Medulla oblongata (tissue), 1 donor: ENCODE measurements around the gene CAMTA1.
"Not testable (repeated sequence)": the region's sequence is repeated elsewhere in the genome, so short reads cannot be mapped to it uniquely, and the experiment has no call there.

Experiments used
- DNase-seq: peaks from one replicate; pipeline ENCODE4 v3.0.0-alpha.2; 2015; ENCODE audit errors: extremely low spot score

Gene CAMTA1

DNA sequence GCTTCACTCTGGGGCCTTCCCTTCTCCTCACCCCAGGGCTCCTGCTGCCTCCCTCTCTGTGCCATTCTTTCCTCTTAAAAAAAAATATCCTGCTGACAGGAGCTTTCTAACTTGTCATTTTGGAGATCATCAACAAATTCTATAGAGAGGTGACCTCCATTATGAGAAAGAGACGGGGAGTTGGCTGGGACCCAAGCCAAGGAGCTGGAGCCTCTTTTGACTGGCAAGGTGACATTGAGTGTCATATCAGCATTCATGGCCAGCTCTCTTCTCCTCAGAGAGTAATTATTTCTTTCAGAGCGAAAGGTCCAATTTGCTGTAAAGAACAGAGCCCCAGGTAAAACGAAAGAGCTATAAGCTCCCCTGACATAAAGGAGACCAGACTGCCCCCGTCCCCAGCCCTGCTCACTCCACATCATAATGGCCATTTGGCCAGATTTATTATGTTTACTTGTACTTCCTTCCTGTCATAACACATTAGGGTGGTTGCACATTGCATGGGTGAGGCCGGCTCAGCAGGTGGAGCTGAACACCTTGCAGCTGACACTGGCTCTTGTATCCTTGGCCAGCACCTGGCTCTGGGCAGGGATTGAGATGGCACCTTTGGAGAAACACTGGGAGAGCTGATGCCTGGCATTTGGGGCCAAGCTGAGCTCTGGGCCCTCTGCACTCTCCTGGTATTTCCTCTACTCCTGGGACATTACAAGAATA, 581.9 kb downstream of the CAMTA1 start:
- no peak for DNase-seq

DNA sequence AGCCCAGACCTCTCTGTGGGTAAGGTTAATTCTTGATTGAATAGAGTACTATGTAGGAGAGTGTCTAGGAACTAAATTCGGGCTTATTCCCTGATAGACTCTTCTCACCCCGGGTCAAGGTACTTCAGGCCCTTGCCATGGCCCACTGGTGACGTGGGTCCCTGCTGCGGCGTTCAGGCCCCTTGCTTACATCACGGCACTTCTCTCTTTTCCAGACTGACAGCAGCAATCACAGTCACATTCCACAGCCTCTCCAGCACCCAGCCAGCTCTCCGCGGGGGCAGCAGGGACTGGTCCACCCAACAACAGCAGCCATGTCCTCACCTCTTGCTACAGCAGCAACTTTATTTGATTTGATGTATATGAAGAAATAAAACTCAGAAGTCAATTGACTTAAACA, 584.6 kb downstream of the CAMTA1 start:
- no peak for DNase-seq

- no peak for DNase-seq
Measured at GRCh38 chr1:7371926-7372325, 586.7 kb downstream of the CAMTA1 start.

- no peak for DNase-seq
Measured at GRCh38 chr1:7372477-7373120, 587.3 kb downstream of the CAMTA1 start.

DNA sequence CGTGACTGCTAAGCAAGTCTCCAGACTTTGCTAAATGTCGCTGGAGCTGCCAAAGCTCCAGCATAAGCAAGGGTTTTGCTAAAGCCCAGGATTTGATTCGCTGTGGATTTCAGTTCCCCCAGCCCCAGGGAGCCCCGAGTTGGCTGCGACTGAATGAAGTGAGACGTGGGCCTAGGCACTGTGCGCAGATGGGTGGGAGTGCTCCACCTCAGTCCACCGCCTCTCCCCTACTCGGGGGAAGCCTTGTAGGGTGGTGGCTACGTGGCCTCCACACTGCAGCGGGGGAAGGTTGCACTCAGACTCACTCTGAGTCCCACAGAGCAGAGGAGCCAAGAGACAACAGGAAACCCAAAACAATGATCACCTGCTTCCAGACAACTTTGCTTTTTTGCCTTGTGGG, 588.0 kb downstream of the CAMTA1 start:
- no peak for DNase-seq

DNA sequence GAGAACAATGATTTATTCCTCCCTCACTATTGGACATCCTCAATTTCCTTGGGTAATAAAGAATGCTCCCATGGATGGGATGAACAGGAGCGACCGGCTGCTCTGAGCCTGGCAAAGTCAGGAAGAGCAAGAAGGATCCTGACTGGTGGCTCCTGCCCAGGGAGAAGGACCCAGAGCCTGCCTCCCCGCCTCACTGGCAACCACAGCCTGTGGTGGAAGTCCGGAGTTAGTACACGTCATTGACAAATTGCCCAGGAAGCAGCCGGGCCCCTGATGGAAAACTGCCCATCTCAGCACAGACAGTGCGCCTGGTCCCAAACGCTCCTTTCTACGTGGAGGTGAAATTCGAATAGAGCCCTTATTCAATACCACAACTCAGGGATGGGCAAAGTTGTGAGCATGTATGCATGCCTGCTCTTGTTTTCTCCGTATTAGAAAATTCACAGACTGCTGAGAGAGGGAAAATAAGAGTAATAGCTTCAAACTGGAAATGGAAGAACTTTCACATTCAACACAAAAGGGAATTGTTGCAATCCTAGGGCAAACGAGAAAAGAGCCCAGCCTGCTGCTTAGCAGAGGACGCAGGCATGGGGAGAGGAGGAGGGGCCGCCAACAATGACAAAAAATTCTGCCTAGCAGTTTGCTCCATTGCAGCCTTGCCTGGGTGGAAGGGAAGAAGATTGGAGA, 588.8 kb downstream of the CAMTA1 start:
- peak; percentile 55 for DNase-seq

DNA sequence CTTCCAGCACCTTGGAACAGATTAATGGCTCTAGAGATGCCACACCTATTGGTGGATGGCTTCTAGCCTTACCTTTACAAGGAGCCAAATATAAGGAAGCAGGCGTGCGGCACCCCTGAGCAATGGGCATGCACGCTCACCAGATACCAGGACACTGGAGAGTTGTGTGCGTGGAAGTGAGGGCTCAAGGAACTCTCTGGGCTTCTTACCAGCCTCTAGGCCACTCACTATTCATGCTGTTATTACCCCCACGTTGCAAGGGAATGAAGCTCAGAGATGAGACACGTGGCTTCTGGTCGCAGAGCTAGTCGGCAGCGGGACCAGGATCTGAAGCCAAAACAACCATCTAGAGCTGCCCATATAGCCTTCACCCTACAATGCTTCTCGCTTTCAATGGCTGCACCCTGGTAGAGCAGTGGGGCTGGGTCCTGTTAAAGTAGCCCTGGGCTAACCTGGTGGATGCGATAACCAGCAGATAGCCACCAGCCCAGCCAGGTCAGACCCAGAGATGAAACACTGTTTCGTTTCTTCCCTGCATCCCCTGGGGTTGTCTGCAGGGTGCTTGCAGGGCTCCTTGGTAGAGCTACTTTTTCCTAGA, 589.4 kb downstream of the CAMTA1 start:
- DNase-seq: no peak

- DNase-seq: no peak
Measured at GRCh38 chr1:7375329-7375728, 590.1 kb downstream of the CAMTA1 start.

GRCh38 chr1:7375781-7376660, 590.8 kb downstream of the CAMTA1 start:
- no peak for DNase-seq

DNA sequence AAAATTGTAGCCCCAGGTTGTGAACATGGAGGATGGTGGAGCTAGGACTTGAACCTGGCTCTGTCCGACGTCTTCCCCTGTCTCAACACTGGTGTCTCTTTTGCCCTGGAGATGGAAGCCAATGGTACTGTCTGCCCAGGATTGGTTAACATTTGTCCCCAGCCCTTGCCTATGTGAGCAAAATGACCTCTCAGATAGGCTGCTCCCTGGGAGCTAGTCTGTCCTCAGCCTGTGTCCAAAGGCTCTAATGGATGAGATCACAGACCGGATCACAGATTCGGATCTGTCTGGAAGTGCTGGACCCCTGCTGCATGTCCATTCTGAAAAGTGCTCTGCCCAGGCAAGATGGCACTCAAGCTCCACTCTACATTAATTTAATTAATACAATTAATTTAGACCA, 591.4 kb downstream of the CAMTA1 start:
- DNase-seq: no peak

DNA sequence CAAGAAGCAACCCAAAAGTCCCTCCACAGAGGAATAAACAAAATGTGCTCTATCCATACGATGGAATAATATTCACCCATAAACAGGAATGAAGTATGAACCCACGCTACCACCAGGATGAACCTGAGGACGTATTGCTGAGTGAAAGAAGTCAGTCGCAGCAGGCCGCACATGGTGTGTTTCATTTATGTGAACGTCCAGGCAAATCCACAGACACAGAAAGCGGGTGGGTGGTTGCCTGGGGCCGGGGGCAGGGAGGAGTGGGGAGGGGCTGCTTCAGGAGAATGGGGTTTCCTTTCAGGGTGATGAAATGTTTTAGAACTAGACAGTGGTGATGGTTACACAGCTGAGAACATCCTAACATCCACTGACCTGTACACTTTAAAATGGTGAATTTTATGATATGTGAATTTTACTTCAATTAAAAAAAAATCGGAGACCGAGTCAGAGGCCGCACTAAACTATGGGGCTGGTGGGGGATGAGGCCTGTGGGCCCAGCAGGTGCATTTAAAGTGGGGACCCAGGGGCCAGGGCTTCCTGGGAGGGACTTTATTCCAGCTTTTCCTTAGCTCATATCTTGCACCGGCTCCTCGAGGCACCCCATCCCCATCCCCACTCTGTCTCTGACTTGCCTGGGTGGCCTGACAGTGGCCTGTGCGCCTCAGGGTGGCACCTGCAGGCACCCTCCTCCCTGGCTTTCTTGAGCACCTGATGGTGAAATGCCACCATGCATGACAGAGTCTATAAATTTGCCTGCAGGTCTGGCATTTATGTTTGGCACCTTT, 593.3 kb downstream of the CAMTA1 start:
- DNase-seq: no peak

DNA sequence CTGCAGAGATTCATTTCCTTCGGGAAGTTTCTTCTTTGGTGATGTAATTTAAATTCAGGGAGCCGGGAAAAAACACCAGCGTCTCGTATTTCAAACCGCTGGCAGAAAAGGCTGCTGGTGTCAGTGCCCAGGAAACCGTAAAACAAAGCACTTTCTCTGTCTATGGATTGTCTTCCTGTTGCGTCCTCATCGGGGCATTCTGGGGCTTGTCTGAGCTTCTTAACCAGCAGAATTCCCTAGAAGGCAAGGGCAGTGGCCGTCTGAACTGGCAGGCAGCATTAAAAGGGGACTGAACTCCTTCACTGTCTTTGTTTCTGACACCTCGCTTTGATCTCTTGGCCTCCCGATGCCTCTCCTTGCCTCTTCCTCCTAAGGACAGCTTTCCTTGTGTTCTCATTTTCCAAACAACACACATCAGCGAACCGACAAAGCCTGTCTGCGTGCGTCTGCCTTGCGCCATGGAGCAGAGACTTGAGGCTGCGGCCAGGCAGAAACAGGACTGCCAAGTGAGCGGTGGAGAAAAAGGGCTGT, 594.3 kb downstream of the CAMTA1 start:
- peak; percentile 48 for DNase-seq

DNA sequence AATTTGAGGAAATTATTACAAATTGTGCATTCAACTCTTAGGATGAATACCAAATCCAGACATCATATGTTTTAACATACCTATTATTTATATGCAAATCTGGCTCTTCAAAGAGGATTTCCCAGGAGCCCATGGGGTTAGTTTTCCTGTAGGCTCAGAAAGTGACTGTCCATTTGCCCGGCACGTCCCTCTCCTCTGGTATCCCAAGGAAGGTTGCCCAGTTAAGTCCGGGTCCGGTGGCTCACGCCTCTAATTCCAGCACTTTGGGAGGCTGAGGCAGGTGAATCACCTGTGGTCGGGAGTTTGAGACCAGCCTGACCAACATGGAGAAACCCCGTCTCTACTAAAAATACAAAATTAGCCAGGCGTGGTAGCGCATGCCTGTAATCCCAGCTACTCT, 594.8 kb downstream of the CAMTA1 start:
- not testable (repeated sequence) for DNase-seq

- no peak for DNase-seq
Measured at GRCh38 chr1:7380712-7381111, 595.5 kb downstream of the CAMTA1 start.

DNA sequence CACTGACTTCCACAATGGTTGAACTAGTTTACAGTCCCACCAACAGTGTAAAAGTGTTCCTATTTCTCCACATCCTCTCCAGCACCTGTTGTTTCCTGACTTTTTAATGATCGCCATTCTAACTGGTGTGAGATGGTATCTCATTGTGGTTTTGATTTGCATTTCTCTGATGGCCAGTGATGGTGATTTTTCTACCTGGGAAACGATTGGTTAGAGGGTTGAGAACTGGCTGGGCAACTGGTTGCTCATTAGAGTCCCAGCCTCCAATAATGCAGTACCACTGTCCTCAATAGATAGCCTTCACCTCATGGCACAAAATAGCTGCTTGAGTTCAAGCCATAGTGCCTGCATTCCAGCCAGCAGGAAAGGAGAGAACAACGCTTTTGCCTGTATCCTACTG, 596.5 kb downstream of the CAMTA1 start:
- not testable (repeated sequence) for DNase-seq

GRCh38 chr1:7382971-7383370, 597.7 kb downstream of the CAMTA1 start:
- DNase-seq: no peak

DNA sequence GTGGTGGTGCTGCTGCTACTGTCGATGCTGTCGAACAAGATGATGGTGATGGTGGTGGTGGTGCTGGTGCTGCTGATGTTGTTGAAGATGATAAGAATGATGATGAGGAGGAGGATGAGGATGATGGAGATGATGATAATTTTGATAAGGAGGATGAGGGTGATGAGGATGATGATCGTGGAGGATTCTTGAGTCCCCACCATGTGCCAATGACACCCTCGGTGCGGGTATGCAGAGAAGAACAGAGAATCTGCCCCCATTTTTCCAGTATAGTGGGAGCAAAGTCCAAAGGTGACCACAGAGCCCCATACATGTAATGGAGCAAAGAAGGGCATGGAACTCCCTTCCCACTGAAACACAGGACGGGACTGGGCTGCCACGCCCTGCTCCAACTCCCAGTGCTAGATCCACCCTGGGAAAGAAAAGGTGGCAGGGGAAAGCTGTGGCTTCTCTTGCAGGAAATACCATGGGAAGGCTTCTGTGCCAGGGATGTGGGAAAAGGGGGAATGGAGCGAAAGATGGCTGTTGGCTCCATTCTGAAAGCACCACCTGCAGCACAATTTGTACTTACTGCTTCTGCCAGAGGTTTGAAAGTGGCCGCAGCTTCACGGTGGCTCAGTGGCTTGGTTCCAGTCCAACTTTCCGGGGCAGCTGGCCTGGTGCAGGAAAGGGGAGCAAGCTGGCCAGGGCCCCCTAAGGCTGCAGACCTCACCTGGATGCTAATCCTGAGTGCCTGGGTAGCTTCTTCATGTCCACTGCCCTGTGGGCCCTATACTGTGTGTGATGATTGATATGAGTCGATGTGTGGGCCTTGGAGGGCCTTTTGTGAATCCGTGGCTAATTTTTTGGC, 598.6 kb downstream of the CAMTA1 start:
- DNase-seq: no peak

DNA sequence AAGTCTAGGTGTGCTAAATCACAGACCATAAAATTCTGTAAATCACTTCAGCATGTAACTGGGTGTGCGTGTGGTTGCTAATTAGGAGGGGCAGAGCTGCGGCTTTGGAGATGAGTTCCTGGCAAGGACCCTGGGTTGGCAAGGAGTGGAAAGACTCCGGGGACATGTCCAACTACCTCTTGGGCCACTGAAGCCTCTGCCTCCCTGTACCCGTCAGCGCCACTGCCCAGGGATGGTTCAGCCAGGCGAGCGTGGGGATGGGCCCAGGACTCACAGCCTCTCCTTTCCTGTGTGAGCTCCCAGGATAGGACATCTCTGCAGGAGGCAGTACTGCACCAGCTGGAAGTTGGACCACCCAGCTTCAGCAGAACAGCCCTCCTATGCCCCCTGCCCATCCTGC, 599.4 kb downstream of the CAMTA1 start:
- no peak for DNase-seq

DNA sequence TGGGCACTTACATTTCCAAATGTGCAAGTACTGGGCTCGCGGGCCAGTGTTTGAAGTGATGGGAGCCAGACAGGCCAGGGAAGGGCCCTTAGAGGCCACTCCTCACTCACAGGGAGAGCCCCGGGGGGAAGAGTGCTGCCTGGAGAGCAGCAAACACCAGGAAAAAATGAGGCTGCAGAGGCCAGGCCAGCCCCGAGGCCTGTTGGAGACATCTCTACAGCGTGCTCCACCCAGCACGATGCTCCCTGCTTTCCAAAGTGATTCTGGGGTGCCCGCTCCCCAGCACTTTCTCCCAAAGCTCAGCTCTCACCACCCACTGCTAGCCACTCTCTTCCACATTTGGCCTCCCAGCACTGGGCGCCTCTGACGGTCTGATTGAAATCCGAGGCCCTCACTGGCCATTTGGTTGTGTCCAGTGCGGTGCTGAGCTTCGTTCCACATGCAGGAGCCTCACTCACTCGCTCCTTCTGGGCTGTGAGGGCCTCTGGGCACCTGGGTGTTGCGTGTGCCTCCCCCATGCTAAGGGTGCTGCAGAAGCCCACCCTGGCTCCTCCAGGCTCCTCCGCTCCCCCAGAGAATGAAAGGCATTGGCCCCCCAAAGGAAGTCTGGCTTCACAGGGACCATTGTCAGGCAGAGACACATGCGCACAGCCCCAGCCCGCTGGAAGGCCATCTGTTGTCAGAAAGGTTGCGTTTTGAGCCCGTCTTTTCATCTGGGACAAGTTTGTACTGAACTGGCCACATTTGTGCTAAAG, 600.4 kb downstream of the CAMTA1 start:
- DNase-seq: no peak
